ELR (cell line): ENCODE measurements around the gene IL17F.

ENCODE experiments used
- DNase-seq: peaks from one replicate; pipeline ENCODE4 v3.0.0-alpha.2; 2015; ENCODE audit warnings: low read depth

IL17F gene

GRCh38 chr6:52244400-52244799 is at the start of gene IL17F:
Gene IL17F (minus strand): TSS chr6:52244500. CDS start chr6:52244429, 71 bp downstream.
- no peak for DNase-seq

DNA sequence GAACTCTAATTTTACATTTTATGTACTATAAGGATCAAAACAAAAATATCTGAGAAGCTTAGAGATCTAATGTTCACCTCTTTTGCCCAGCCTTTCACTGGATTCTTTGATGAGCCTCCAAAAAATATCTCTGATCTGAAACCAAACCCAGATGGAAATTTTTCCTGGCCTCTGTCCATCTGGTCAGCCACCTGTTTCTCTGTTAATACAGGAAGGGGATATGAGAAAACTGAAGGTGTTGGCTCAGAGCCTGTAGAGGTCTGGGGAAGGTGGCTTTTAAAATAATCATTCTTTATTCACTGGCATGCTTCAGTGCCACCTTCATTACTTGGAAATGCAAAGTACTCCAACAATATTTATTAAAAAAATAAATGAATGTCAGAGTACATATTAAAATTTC is 48.8 kb upstream of the IL17F start:
- DNase-seq, result no peak

DNA sequence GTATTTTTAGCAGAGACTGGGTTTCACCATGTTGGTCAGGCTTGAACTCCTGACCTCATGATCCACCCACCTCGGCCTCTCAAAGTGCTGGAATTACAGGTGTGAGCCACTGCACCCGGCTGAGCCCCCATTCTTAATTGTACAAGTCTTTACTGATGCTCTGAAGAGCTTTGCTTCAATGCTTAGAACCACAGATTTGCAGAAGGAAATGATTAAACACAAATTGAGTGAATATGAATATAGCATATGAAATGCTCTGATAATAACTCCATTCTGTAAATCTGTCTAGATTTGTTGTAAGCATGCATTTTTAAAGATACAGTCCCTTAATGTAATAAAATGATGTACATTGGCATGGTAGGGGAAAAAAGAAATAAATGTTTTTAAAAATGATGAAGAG is 44.5 kb upstream of the IL17F start:
- DNase-seq, result no peak

- DNase-seq, result no peak
Measured at GRCh38 chr6:52288216-52288615, 43.9 kb upstream of the IL17F start.

DNA sequence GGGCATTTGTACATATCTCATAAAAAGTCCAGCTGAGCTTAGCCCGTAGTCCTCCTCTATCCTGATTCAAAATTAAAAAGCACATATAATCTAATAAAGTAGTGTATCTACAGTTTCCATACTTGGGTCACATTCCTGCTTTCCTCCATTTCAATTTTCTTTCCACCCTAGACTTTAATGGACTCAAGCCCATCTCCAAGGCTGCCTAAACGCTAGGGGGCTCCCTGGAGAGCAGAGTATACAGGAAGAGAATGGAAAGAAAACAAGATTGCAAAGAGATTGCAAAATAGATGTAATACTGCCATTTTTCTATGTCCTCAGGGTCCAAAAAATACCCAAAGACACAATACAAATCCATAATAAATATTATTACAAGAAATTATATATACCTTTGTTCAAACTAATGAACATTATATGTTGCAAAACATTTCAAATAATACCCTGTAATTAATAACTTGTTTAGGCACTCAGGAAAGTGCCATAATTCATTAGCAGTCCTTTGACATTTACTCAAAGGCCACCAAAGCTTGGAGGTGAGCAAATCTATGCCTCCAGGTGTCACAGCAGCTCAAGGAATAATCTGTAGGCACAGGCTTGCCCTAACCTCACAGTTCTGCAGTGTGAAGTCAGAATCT is 42.6 kb upstream of the IL17F start:
- peak; percentile 87 for DNase-seq

DNA sequence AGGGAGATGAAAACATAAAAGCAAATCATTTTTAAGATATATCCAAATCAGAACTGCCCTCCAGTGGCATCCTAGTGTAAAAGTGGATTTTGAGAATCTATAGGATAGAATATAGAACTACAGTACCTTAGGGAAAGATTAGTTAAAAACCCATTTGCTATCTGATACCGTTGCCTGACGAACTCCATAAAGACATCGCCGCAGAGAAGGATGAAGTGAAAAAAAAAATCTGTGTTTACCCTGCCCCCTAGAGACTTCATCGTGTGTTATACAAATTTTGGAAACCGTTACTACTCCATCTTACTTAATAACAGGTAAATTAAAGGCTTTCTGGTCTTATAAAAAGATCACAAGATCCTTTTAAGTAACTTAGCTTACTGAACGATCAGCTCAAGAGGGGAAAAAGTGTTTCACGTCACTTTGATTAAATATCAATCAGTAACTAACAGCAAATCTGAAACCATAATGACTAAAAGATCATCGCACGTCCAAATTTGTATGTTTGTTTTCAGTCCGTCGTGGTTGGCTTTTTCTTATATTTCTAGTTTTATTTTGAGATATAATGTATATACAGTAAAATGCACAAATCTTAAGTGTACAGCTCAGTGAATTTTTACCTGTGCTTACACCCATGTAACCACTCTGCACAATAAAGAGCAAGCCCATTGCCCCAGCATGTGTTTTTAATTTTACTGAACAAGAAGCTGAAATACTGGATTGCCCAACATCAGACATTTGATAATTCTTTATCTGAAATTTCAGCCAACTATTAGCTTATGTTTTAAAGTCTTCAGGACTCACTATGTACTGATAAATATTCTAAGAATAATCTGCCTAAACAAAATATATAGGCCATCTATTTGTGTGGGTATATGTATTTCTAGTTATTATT is 41.1 kb upstream of the IL17F start:
- DNase-seq, result peak; percentile 65

- peak; percentile 100 for DNase-seq
Measured at GRCh38 chr6:52284460-52285176, 40.3 kb upstream of the IL17F start, which contains the start of gene MCM3. Gene MCM3 (minus strand): TSS chr6:52284742. CDS start chr6:52284674, 68 bp downstream.

DNA sequence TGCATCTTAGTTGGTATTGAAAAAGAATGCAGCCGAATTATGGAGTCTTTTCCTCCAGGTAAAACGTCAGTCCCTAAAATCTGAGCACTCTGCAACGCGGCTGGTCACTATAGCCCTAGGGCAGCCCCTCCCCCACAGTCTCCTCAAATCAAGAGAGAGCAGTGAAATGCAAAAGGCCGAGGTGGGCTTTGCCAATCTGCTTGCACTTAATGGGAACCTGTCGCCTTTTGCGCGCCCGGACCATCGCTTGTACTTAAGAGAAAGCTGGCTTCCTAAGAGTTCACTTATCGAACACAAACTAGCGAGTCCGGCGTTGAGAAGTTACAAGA is 39.8 kb upstream of the IL17F start:
- peak; percentile 66 for DNase-seq

GRCh38 chr6:52283111-52283510 is 38.8 kb upstream of the IL17F start:
- DNase-seq, result no peak

GRCh38 chr6:52276130-52276529 is 31.8 kb upstream of the IL17F start:
- no peak for DNase-seq

DNA sequence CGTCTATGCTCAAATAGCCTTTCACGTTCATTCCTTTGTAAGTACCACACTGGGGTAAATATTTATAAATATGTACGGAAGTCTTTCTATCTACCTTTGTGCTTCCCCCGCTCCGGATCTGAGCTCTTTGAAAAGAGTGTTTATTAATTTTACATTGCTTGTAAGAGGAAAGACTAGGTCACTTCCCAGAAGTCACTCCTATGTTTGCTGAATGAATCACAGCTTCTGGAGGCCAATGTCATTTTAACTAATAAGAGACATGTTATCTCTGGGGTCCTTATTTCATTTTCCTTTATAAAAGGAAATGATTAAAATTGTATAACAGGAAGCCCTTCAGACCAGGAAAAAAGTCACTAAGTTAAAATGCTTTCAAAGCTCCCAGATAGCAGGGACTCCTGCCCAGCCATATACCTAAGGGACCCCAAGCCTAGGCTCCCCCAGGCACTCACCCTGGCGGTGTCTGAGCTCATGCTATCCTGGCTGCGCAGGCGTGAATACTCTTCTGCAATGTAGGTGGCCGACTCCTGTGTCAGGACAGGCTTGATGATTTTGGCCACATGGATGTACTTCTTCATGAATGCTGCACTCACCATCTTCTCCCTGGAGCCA is 27.7 kb upstream of the IL17F start:
- no peak for DNase-seq

- DNase-seq, result peak; percentile 76
Measured at GRCh38 chr6:52263709-52264540, 19.6 kb upstream of the IL17F start.

DNA sequence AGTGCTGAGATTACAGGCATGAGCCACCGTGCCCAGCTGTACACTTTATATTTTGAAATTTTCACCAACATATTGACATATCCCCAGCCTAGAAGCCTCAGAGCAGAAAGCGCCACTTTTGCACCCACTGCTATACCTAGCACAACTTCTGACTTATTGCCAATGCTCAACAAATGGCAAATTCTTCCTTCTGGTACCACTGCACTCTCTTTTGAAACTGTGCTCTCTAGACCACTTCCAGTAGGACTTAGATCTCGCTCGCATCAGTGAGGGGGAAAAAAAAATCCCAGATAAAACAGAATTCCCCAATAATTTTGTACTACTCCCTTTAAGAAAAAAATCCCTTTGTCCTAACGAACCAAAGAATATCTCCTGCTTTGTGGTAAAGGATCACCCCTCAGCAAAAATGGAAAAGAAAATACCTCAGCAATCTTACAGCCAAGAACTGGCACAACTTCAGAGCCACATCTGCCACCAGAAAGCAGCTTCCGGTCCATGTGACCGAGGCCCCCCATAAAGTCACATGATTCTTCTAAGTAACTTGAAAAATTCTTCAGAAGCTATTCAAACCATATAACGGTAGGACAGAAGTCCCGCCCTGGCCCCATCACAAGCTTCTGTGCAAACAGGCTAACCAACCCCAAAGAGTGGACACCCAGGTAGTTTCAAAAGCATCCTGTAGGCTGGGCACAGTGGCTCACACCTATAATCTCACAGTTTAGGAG is 18.5 kb upstream of the IL17F start:
- DNase-seq, result no peak

DNA sequence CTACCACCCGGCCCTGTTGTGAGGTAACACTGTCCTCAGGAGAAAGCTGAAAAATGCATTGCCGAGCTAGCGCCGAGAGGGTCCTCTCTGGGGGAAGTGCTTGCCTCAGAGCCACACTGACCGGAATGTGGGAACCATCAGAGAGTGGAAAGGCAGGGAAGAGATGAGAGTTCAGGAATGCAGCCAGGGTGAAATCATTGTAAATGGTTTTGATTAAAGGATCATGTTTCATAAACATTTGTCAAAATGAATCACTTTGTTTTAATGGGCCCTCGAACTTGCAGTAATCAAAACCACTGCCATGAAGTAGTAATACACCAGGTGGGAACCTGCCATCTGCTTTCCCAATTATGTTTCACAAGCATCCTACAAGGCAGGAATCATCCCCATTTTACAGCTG is 16.9 kb upstream of the IL17F start:
- peak; percentile 78 for DNase-seq

DNA sequence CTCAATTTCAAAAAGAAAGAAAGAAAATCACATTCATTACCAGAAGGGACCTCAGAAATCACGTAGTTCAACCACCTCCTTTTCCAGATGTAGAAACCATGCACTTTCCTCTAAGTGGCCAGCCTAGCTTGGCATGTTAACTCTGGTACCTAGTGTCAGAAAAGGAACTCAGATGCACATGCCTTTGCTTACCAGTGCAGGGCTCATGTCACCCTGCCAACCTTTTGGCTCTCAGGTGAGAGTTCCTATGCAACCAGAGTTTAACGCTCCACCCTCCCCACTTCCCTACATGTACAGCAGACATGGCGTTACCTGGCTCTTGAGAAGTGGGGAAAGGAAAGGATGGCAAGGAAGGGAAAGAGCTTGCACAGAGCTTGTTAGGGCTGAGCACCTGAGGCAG is 16.3 kb upstream of the IL17F start:
- DNase-seq, result no peak

- no peak for DNase-seq
Measured at GRCh38 chr6:52255434-52255833, 11.1 kb upstream of the IL17F start.

DNA sequence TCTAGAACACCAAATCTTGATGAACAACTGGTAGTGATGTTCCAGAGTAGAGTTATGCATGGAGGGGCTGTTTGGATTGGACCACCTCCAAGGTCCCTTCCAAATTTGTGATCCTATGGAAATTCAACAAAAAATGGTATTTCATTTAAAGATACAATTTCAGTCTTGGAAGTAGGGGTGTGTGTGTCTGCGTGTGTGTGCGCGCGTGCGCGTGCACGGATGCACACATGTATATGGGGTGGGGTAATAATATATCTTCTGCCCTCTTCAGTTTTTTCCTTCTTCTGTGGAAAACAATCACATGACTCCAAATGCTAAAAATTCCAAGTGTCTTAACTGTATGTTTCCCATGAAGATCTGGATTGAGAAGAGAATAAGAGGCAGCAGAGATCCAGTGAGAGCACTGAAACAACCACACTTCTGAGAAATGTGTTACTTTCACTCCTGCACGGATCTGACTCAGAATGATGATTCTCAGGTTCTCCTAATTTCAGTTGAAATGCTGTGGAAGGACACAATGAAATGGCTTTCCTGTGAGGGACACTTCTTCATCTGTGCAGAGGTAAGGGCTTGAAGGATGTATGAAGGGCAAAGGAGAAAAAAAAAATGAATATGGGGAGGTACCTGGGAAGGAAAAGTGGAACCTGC is 10.6 kb upstream of the IL17F start:
- no peak for DNase-seq

DNA sequence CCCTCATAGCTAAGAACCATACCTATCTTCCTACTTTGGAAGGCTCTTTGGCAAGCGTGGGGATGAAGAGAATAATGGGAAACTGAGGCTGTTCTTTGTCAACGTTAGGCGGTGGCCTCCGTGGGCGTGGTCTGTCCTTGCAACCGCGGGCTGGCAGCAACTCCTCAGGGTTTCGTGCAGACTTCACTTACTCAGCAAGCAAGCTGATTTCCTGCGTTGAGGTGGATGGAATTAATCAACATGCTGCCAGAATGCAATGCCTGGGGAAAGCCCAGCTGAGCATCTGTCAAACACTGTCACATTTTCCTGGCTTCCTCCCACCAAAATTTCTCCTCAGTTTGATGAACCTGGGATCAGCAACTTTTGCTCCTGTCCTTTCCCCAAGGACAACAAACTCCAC is 9.2 kb upstream of the IL17F start:
- DNase-seq, result peak; percentile 25

GRCh38 chr6:52251113-52251512 is 6.8 kb upstream of the IL17F start:
- no peak for DNase-seq

DNA sequence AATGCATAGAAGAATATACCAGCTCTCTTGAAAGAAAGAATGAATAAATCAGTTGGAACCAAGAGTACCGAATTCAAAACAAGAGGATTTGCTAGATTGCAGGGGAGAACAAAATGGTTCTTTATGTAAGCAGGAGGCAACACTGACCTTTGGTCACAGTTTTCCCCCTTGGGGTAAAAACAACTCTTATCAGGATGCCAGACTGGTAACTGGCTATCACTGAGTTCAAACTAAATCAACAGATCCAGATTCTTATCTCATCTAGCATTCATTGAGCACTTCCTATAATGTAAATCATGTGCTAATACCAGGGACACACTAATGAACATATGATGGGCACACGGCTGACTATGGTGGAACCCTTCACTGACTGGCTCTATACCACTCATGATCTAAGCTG is 4.8 kb upstream of the IL17F start:
- DNase-seq, result no peak
